Esophagus muscularis mucosa (tissue), 3 donors: ENCODE measurements around the gene LRRC47.

ENCODE experiments used
- POLR2A ChIP-seq: fragments of 450-650 bp; IDR thresholded peaks from one replicate; pipeline ENCODE4 v1.6.1; 2017; ENCODE audit warnings: antibody characterized with exemption, moderate library complexity, mild to moderate bottlenecking, low read depth
- TF ChIP-seq, protein P1 (sequence below), 3 experiments: fragments of 200-600 bp in 2 of 3; fragments of 450-650 bp in 1 of 3; sonication (generic) in 2 of 3; IDR thresholded peaks; one replicate each; pipeline ENCODE4 v1.5.1; 2017 to 2019; ENCODE audit warnings: antibody characterized with exemption in 3 of 3, mild to moderate bottlenecking in 2 of 3, moderate library complexity in 1 of 3

GRCh38 chr1:3756394-3756793 lies 39.9 kb downstream of the LRRC47 start:
- TF ChIP-seq POLR2A: no peak
- TF ChIP-seq, protein P1, sequence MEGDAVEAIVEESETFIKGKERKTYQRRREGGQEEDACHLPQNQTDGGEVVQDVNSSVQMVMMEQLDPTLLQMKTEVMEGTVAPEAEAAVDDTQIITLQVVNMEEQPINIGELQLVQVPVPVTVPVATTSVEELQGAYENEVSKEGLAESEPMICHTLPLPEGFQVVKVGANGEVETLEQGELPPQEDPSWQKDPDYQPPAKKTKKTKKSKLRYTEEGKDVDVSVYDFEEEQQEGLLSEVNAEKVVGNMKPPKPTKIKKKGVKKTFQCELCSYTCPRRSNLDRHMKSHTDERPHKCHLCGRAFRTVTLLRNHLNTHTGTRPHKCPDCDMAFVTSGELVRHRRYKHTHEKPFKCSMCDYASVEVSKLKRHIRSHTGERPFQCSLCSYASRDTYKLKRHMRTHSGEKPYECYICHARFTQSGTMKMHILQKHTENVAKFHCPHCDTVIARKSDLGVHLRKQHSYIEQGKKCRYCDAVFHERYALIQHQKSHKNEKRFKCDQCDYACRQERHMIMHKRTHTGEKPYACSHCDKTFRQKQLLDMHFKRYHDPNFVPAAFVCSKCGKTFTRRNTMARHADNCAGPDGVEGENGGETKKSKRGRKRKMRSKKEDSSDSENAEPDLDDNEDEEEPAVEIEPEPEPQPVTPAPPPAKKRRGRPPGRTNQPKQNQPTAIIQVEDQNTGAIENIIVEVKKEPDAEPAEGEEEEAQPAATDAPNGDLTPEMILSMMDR (IDR thresholded peaks at IDR 0.05): no peak
